Superior temporal gyrus (tissue), 1 donor: ENCODE results near the gene MAGEB5.
"Not testable (repeated sequence)": the region's sequence is repeated elsewhere in the genome, so short reads cannot be mapped to it uniquely, and the experiment has no call there.

Experiments used
- DNase-seq: peaks from one replicate; pipeline ENCODE4 v3.0.0-alpha.2; 2016; ENCODE audit errors: extremely low spot score

The MAGEB5 gene, protein sequence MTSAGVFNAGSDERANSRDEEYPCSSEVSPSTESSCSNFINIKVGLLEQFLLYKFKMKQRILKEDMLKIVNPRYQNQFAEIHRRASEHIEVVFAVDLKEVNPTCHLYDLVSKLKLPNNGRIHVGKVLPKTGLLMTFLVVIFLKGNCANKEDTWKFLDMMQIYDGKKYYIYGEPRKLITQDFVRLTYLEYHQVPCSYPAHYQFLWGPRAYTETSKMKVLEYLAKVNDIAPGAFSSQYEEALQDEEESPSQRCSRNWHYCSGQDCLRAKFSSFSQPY

GRCh38 chrX:26215869-26216268, at the start of gene MAGEB5:
Gene MAGEB5 (plus strand): TSS chrX:26216169. CDS start chrX:26217302, 1,133 bp downstream.
- DNase-seq = no peak

DNA sequence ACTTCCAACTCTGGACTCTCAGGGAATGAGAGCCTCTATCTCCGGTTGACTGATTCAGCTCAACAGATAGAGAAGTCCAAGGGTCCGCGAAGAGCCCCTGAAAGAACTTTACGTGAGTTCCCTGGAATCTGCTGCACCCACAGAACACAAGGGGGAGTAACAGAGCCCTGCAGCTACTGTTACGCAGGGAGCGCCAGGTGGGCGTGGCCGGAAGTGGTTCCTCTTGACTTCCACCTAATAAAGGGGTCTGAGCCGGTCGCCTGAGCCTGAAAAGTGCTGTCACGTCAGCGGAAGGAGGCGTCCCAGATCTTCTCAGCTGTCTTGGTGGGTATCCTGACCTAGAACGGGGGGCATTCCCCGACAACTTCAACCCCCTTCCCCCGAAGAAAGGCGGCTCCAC, 23.8 kb upstream of the MAGEB5 start, which contains the start of gene MAGEB6:
Gene MAGEB6 (plus strand): TSS at position 237 of the 400 bp plus-strand sequence. CDS start 1,407 bp downstream, outside the sequence.
- no peak for DNase-seq

- no peak for DNase-seq
Measured at GRCh38 chrX:26203561-26203960, 12.4 kb upstream of the MAGEB5 start.

DNA sequence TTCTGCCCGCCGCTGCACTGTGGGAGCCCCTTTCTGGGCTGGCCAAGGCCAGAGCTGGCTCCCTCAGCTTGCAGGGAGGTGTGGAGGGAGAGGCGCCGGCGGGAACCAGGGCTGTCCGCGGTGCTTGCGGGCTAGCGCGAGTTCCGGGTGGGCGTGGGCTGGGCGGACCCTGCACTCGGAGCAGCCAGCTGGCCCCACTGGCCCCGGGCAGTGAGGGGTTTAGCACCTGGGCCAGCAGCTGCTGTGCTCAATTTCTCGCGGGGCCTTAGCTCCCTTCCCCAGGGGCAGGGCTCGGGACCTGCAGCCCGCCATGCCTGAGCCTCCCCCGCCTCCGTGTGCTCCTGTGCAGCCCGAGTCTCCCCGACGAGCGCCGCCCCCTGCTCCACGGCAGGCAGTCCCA, 11.3 kb upstream of the MAGEB5 start:
- DNase-seq = not testable (repeated sequence)

DNA sequence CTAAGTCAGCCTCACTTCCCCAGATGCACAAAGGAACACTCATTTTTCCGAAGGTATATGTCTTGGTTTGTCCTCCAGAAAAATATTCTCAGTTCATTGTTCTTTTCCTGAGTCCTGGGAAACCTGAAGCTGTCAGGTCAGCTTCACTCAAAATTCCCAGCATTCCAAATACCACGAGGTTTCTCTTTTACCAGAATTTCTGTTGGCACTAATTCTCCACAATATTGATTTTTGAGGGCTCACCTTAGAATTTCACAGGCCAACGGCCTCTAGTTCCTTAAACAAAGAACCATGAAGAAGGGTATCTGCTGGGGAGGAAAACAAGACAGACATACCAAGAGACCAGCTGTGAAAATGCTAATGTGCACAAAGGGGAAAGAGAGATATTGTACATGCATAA, 8.0 kb upstream of the MAGEB5 start:
- DNase-seq = no peak

DNA sequence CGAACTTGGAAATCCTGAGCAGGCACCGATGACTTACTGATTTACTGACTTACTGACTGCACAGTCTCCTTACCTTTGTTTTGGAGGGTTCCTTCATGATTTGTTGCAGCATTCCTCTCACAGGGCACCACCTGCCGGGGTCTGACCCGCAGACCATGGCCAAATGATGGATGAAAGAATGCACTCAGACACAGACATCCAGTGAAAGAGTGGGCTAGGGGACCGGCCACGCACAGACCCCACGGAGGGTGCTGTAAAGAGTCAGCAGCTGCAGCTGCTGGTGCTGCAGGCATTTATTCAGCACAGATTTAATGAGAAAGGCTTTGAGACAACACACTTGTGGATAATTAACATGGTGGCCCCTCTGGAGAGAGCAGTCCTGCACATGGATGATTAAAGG, 3.4 kb downstream of the MAGEB5 start:
- no peak for DNase-seq

- no peak for DNase-seq
Measured at GRCh38 chrX:26234177-26234576, 18.2 kb downstream of the MAGEB5 start.

- DNase-seq = no peak
Measured at GRCh38 chrX:26253526-26253925, 37.6 kb downstream of the MAGEB5 start.

- no peak for DNase-seq
Measured at GRCh38 chrX:26254436-26254835, 38.5 kb downstream of the MAGEB5 start.

GRCh38 chrX:26262121-26262523, 46.2 kb downstream of the MAGEB5 start:
- DNase-seq = no peak
